B cell (primary cell): Measurements from ENCODE around the gene PTPN13. TPM values are rescaled to one million over a fixed set of nuclear protein-coding genes. Genes with fewer than 3 reads are reported as not detected.

Experiments used
- ATAC-seq: fragments of 200-7000 bp; cut with Tn5 transposase; one replicate; pipeline ENCODE4 v1.10.0; 2021; ENCODE audit warnings: low read depth, mild to moderate bottlenecking, moderate number of reproducible peaks, moderate library complexity
- CTCF ChIA-PET: fragments of 350-600 bp; sonication (Branson Sonifier 250); formaldehyde crosslinking; loops from one replicate; lab custom pipeline; 2021; ENCODE audit warnings: antibody characterized with exemption, inconsistent platforms; lab: Charles Lee
- POLR2A ChIA-PET: fragments of 350-600 bp; sonication (Branson Sonifier 250); formaldehyde crosslinking; loops from one replicate; lab custom pipeline; 2021; ENCODE audit warnings: antibody characterized with exemption; lab: Charles Lee
- DNase-seq: peaks from one replicate; pipeline ENCODE4 v3.0.0; 2013
- H2AFZ ChIP-seq: 2 replicates; pipeline ENCODE4 v1.6.1; 2012; ENCODE audit warnings: mild to moderate bottlenecking, low read depth, low read length; ENCODE audit not compliant: insufficient read depth, poor library complexity, severe bottlenecking
- H3K27ac ChIP-seq, 2 donors: 1 replicate in 1 of 2; 2 replicates in 1 of 2; pipeline ENCODE4 v1.5.1; 2012 to 2013; ENCODE audit warnings: low read length in 2 of 2, mild to moderate bottlenecking in 2 of 2, moderate library complexity in 1 of 2
- H3K27me3 ChIP-seq, 4 experiments: fragments of 200-600 bp in 1 of 4; sonication (generic) in 1 of 4; replicated peaks in 1 of 4; 1 replicate in 2 of 4; 2 replicates in 2 of 4; pipeline versions ENCODE4 v1.6.1 to v1.7.0; 2013 to 2016; ENCODE audit warnings: low read length in 3 of 4, mild to moderate bottlenecking in 2 of 4, mixed read lengths in 1 of 4, moderate library complexity in 1 of 4; ENCODE audit not compliant: insufficient read depth in 4 of 4, control insufficient read depth in 3 of 4; ENCODE audit errors: control extremely low read depth in 1 of 4
- H3K36me3 ChIP-seq, 2 experiments: replicated peaks in 1 of 2; 1 replicate in 1 of 2; 2 replicates in 1 of 2; pipeline versions ENCODE4 v1.6.1 to v1.7.1; 2013; ENCODE audit warnings: low read length in 1 of 2; ENCODE audit not compliant: insufficient read depth in 2 of 2, control insufficient read depth in 1 of 2; ENCODE audit errors: control extremely low read depth in 1 of 2, extremely low read depth in 1 of 2
- H3K4me1 ChIP-seq, 2 donors: fragments of 200-600 bp in 1 of 2; sonication (generic) in 1 of 2; 1 replicate in 1 of 2; 2 replicates in 1 of 2; pipeline versions ENCODE4 v1.5.1 to v1.6.1; 2013 to 2017; ENCODE audit warnings: low read length in 2 of 2; ENCODE audit not compliant: control insufficient read depth in 2 of 2, insufficient read depth in 2 of 2
- H3K4me2 ChIP-seq: replicated peaks from 2 replicates; pipeline ENCODE3; 2012; ENCODE audit warnings: mild to moderate bottlenecking, low read depth, low read length; ENCODE audit not compliant: poor library complexity, severe bottlenecking
- H3K4me3 ChIP-seq, 5 experiments: fragments of 200-600 bp in 1 of 5; sonication (generic) in 1 of 5; 1 replicate in 3 of 5; 2 replicates in 2 of 5; pipeline versions ENCODE4 v1.5.1 to v1.7.0; 2011 to 2016; ENCODE audit warnings: low read length in 4 of 5, mild to moderate bottlenecking in 4 of 5, low read depth in 2 of 5, control low read depth in 1 of 5, moderate library complexity in 1 of 5; ENCODE audit not compliant: insufficient read depth in 1 of 5; ENCODE audit errors: control extremely low read depth in 1 of 5, extremely low read depth in 1 of 5
- H3K79me2 ChIP-seq: fragments of 200-600 bp; sonication (generic); one replicate; pipeline ENCODE4 v1.6.0; 2016; ENCODE audit warnings: low read length; ENCODE audit not compliant: control insufficient read depth, insufficient read depth
- H3K9ac ChIP-seq: fragments of 200-600 bp; sonication (generic); 2 replicates; pipeline ENCODE4 v1.6.1; 2017; ENCODE audit warnings: mild to moderate bottlenecking, low read length, moderate library complexity
- H3K9me3 ChIP-seq, 3 donors: one replicate each; pipeline versions ENCODE4 v1.6.1 to v1.7.1; 2013; ENCODE audit warnings: low read length in 2 of 3; ENCODE audit not compliant: control insufficient read depth in 2 of 3, insufficient read depth in 1 of 3; ENCODE audit errors: control extremely low read depth in 1 of 3
- H4K20me1 ChIP-seq: 2 replicates; pipeline ENCODE4 v1.6.0; 2012; ENCODE audit warnings: mild to moderate bottlenecking, low read length; ENCODE audit not compliant: insufficient read depth, control insufficient read depth, poor library complexity, severe bottlenecking
- H3K27ac Mint-ChIP-seq: one replicate; pipeline ENCODE4 v1.8.0; 2021; ENCODE audit warnings: mixed read lengths
- H3K27me3 Mint-ChIP-seq: one replicate; pipeline ENCODE4 v1.8.0; 2021; ENCODE audit warnings: mixed read lengths
- H3K4me1 Mint-ChIP-seq: one replicate; pipeline ENCODE4 v1.8.0; 2021; ENCODE audit warnings: mixed read lengths
- H3K4me3 Mint-ChIP-seq: one replicate; pipeline ENCODE4 v1.8.0; 2021; ENCODE audit warnings: mixed read lengths
- H3K9me3 Mint-ChIP-seq: one replicate; pipeline ENCODE4 v1.8.0; 2022; ENCODE audit warnings: mixed read lengths; ENCODE audit not compliant: insufficient read depth
- CTCF ChIP-seq: fragments of 200-600 bp; IDR thresholded peaks from one replicate; pipeline ENCODE4 v1.8.0; 2022; ENCODE audit warnings: antibody characterized with exemption, mild to moderate bottlenecking
- EZH2 ChIP-seq: IDR thresholded peaks from 2 replicates; pipeline ENCODE4 v1.6.1; 2012; ENCODE audit warnings: borderline replicate concordance, low read depth, mild to moderate bottlenecking, moderate library complexity, low read length; ENCODE audit not compliant: insufficient read depth, poor library complexity, severe bottlenecking
- WGBS: methylation state at CpG from one replicate; pipeline ENCODE4 v1.1.5; 2013; ENCODE audit warnings: missing lambda C conversion rate; ENCODE audit not compliant: insufficient coverage; 5-methylcytosine and 5-hydroxymethylcytosine counted together
- intact Hi-C: fragments of 100-400 bp; cut with micrococcal nuclease; formaldehyde crosslinking; loops from one replicate; pipeline ENCODE4 v1.10.0; 2022
- polyA plus RNA-seq: library from polyadenylated mRNA; depleted of rRNA; stranded (reverse); fragments of >200 nt; gene quantifications from 2 replicates; pipeline ENCODE4 v1.2.3, GENCODE V29; 2012
- total RNA-seq, 2 donors: library from RNA; stranded (reverse); fragments of 120-200 nt in 1 of 2; gene quantifications; 1 replicate in 1 of 2; 2 replicates in 1 of 2; pipeline versions ENCODE4 v1.2.3 to v1.2.4, GENCODE V29; 2013 to 2022

PTPN13 gene
- total and polyA plus RNA-seq, 2 donors (not counting 1 experiment from before 2014, with no cell fraction given), result 0.91 TPM; not detected in 1

- WGBS, result 13% methylated on average over 2 of the region's 2 CpGs
- Mint-ChIP-seq H3K27ac (no peak overlapping the region), H3K27me3 (peaks cover 17% of the 10 kb centered on the region), H3K4me3 (no peak overlapping the region), H3K4me1 (no peaks in the 10 kb centered on the region), H3K9me3 (no peaks in the 10 kb centered on the region)
- no peak overlapping the region for H3K27ac ChIP-seq
- no peak for DNase-seq
- H3K4me3 ChIP-seq, result no peak overlapping the region
- H3K79me2 ChIP-seq, result no peaks in the 10 kb centered on the region
- intact Hi-C loops, result no loop called here
- no peak overlapping the region for H3K9ac ChIP-seq
- no peaks in the 10 kb centered on the region for H3K9me3 ChIP-seq
- TF ChIP-seq EZH2 (no peak), CTCF (no peak)
- no peak for ATAC-seq
- POLR2A ChIA-PET, result no interaction called here
- no peak overlapping the region for H3K4me2 ChIP-seq
- CTCF ChIA-PET, result no interaction called here
- H3K27me3 ChIP-seq, result no peaks in the 10 kb centered on the region
- no peaks in the 10 kb centered on the region for H3K4me1 ChIP-seq
- H2AFZ ChIP-seq, result no peak overlapping the region
- no peaks in the 10 kb centered on the region for H3K36me3 ChIP-seq
- H4K20me1 ChIP-seq, result no peaks in the 10 kb centered on the region
These were observed 28.5 kb upstream of the PTPN13 start for GRCh38 chr4:86565651-86566050.

GRCh38 chr4:86569103-86569870, 24.8 kb upstream of the PTPN13 start:
- POLR2A ChIA-PET, result no interaction called here
- H3K36me3 ChIP-seq, result no peaks in the 10 kb centered on the region
- H3K27ac Mint-ChIP-seq, result no peak overlapping the region
- intact Hi-C loops, result no loop called here
- H3K27ac ChIP-seq, result no peak overlapping the region
- no peaks in the 10 kb centered on the region for H3K27me3 ChIP-seq
- no peak for DNase-seq
- no peaks in the 10 kb centered on the region for H4K20me1 ChIP-seq
- no peaks in the 10 kb centered on the region for H3K9me3 ChIP-seq
- CTCF ChIA-PET, result no interaction called here
- H3K4me1 ChIP-seq, result no peaks in the 10 kb centered on the region
- no peak overlapping the region for H3K9ac ChIP-seq
- no peak overlapping the region for H2AFZ ChIP-seq
- H3K4me3 ChIP-seq, result no peak overlapping the region
- H3K27me3 Mint-ChIP-seq, result peaks cover 6% of the 10 kb centered on the region
- TF ChIP-seq EZH2 (no peak), CTCF (no peak)
- H3K4me1 Mint-ChIP-seq, result no peaks in the 10 kb centered on the region
- H3K9me3 Mint-ChIP-seq, result no peaks in the 10 kb centered on the region
- no peaks in the 10 kb centered on the region for H3K79me2 ChIP-seq
- no peak for ATAC-seq
- no CpG with 5 or more reads among the region's 6 CpGs for WGBS
- H3K4me2 ChIP-seq, result no peak overlapping the region
- no peak overlapping the region for H3K4me3 Mint-ChIP-seq
